ENCODE results near the gene TINAGL1.

GRCh38 chr1:31575369-31576140 lies 760 bp upstream of the TINAGL1 start:
- TF ChIP-seq CTCF (IDR thresholded peaks at IDR 0.05) (no peak), POLR2A (IDR thresholded peaks at IDR 0.05) (no peak), POLR2AphosphoS5 (IDR thresholded peaks at IDR 0.05) (no peak)
